Nephron progenitor cell (in vitro differentiated cells): Measurements from ENCODE around the gene CDK14.

ENCODE experiments used
- DNase-seq: peaks from one replicate; pipeline ENCODE4 v3.0.0; 2021
- H3K27ac Mint-ChIP-seq: 2 replicates; pipeline ENCODE4 v1.8.0; 2021; ENCODE audit warnings: mild to moderate bottlenecking, moderate library complexity, mixed read lengths
- H3K27me3 Mint-ChIP-seq: 2 replicates; pipeline ENCODE4 v1.8.0; 2021; ENCODE audit warnings: mild to moderate bottlenecking, low read depth, mixed read lengths; ENCODE audit not compliant: poor library complexity
- H3K36me3 Mint-ChIP-seq: 2 replicates; pipeline ENCODE4 v1.8.0; 2021; ENCODE audit warnings: low read depth, mixed read lengths
- H3K4me1 Mint-ChIP-seq: 2 replicates; pipeline ENCODE4 v1.8.0; 2021; ENCODE audit warnings: mixed read lengths
- H3K4me3 Mint-ChIP-seq: 2 replicates; pipeline ENCODE4 v1.8.0; 2021; ENCODE audit warnings: mild to moderate bottlenecking, moderate library complexity, mixed read lengths
- H3K9me3 Mint-ChIP-seq: 2 replicates; pipeline ENCODE4 v1.8.0; 2021; ENCODE audit warnings: mild to moderate bottlenecking, moderate library complexity, mixed read lengths
- TF ChIP-seq, protein P1 (sequence below): fragments of 200-600 bp; sonication (generic); IDR thresholded peaks from 2 replicates; pipeline ENCODE4 v1.5.0; 2021; ENCODE audit warnings: antibody characterized with exemption

Gene CDK14

GRCh38 chr7:90621125-90621746 lies 25.1 kb downstream of the CDK14 start:
- H3K9me3 Mint-ChIP-seq = no peaks in the 10 kb centered on the region
- H3K4me1 Mint-ChIP-seq = peaks cover 48% of the 10 kb centered on the region
- peaks cover 10% of the 10 kb centered on the region for H3K36me3 Mint-ChIP-seq
- H3K4me3 Mint-ChIP-seq = no peak overlapping the region
- no peaks in the 10 kb centered on the region for H3K27me3 Mint-ChIP-seq
- TF ChIP-seq, protein P1, sequence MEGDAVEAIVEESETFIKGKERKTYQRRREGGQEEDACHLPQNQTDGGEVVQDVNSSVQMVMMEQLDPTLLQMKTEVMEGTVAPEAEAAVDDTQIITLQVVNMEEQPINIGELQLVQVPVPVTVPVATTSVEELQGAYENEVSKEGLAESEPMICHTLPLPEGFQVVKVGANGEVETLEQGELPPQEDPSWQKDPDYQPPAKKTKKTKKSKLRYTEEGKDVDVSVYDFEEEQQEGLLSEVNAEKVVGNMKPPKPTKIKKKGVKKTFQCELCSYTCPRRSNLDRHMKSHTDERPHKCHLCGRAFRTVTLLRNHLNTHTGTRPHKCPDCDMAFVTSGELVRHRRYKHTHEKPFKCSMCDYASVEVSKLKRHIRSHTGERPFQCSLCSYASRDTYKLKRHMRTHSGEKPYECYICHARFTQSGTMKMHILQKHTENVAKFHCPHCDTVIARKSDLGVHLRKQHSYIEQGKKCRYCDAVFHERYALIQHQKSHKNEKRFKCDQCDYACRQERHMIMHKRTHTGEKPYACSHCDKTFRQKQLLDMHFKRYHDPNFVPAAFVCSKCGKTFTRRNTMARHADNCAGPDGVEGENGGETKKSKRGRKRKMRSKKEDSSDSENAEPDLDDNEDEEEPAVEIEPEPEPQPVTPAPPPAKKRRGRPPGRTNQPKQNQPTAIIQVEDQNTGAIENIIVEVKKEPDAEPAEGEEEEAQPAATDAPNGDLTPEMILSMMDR = no peak
- H3K27ac Mint-ChIP-seq = peak overlapping the region; percentile 16
- DNase-seq = no peak

GRCh38 chr7:90621747-90622140 lies 25.6 kb downstream of the CDK14 start:
- Mint-ChIP-seq H3K9me3 (no peaks in the 10 kb centered on the region), H3K36me3 (peaks cover 10% of the 10 kb centered on the region), H3K4me1 (peaks cover 51% of the 10 kb centered on the region), H3K4me3 (no peak overlapping the region), H3K27me3 (no peaks in the 10 kb centered on the region), H3K27ac (peak overlapping the region; percentile 16)
- TF ChIP-seq, protein P1 = no peak
- no peak for DNase-seq

DNA sequence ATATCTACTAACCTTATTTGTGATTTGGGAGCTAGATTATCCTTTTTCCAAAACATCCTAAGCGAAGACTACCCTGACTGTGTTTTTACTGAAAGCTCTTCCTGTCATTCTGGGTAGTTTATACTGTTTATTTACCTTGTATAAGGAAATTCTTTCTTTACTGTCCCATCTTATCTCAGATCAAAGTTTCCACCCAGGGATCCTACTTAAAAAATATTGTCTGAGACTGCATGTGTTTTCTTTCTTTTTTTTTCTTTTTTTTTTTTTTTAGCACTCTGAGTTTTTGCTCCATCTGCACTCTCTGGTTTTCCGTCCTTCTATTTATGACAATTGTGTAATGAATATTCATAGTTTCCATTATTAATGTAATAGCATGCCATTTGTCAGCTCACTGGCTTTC lies 26.5 kb downstream of the CDK14 start:
- H3K4me3 Mint-ChIP-seq = no peak overlapping the region
- DNase-seq = no peak
- TF ChIP-seq, protein P1 = no peak
- peaks cover 10% of the 10 kb centered on the region for H3K36me3 Mint-ChIP-seq
- H3K9me3 Mint-ChIP-seq = no peaks in the 10 kb centered on the region
- H3K27me3 Mint-ChIP-seq = no peaks in the 10 kb centered on the region
- peaks cover 46% of the 10 kb centered on the region for H3K4me1 Mint-ChIP-seq
- H3K27ac Mint-ChIP-seq = no peak overlapping the region

DNA sequence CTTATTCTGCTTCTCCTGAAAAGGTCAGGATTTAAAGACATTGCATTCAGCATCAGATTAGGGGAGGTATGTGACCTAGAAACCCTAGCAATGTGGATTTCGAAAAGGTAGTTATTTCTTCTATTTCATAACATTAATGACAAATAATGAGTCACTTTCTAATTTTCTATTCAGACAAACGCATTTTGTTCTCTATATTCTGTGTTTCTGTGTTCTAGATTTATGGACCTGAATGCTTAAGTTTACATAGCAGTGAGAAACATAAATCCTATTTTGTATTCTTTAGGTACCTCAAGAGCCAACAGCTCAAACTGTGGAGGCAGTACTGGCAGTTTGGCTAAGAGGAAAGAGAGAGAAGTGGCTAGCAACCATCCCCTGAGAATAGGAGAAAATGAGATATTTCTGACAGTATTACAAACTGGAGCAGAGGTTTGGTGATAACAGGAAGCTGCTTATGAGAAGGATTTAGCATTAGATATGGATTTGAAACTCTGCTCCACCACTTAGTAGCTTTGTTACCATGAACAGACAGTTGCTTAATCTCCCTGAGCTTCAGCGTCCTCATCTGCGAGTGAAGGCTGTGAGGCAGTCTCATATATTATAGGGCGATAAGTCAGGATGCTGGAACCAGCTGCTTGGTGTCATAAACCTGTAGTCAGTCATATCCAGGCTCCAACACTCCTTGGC lies 28.2 kb downstream of the CDK14 start:
- H3K9me3 Mint-ChIP-seq = no peaks in the 10 kb centered on the region
- H3K27ac Mint-ChIP-seq = no peak overlapping the region
- H3K36me3 Mint-ChIP-seq = peaks cover 5% of the 10 kb centered on the region
- DNase-seq = no peak
- H3K4me1 Mint-ChIP-seq = peaks cover 46% of the 10 kb centered on the region
- TF ChIP-seq, protein P1 = no peak
- no peaks in the 10 kb centered on the region for H3K27me3 Mint-ChIP-seq
- H3K4me3 Mint-ChIP-seq = no peak overlapping the region

DNA sequence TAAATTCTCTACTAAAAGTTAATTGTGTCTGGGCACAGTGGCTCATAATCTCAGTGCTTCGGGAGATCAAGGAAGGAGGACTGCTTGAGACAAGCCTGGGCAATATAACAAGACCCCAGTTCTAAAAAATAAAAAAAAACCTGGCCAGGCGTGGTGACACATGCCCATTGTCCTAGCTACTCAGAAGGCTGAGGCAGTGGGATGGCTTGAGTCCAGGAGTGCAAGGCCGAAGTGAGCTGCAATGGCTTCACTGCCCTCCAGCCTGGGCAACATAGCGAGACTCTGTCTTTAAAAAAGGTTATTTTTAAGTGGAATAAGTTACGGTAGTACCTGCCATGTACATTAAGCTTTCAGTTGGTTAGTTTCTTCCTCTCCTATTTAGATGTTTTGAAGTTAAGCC lies 28.9 kb downstream of the CDK14 start:
- no peak overlapping the region for H3K4me3 Mint-ChIP-seq
- H3K36me3 Mint-ChIP-seq = peaks cover 4% of the 10 kb centered on the region
- no peak overlapping the region for H3K27ac Mint-ChIP-seq
- DNase-seq = no peak
- TF ChIP-seq, protein P1 = no peak
- peaks cover 46% of the 10 kb centered on the region for H3K4me1 Mint-ChIP-seq
- no peaks in the 10 kb centered on the region for H3K27me3 Mint-ChIP-seq
- no peaks in the 10 kb centered on the region for H3K9me3 Mint-ChIP-seq

- Mint-ChIP-seq H3K4me3 (no peak overlapping the region), H3K27ac (no peak overlapping the region), H3K27me3 (no peaks in the 10 kb centered on the region), H3K36me3 (no peaks in the 10 kb centered on the region), H3K9me3 (no peaks in the 10 kb centered on the region), H3K4me1 (peaks cover 46% of the 10 kb centered on the region)
- no peak for DNase-seq
- TF ChIP-seq, protein P1 = no peak
Observed at GRCh38 chr7:90625562-90625961, 29.4 kb downstream of the CDK14 start.
